MM.1S (cell line): ENCODE measurements around the gene CTNNA3.

ENCODE experiments used
- DNase-seq: peaks from one replicate; pipeline ENCODE4 v3.0.0-alpha.2; 2015
- H2AFZ ChIP-seq: fragments of 300-600 bp; sonication (generic); 2 replicates; pipeline ENCODE4 v1.6.0; 2016; ENCODE audit warnings: antibody characterized with exemption, low read length
- H3F3A ChIP-seq: fragments of 300-600 bp; sonication (generic); 2 replicates; pipeline ENCODE4 v1.6.1; 2016; ENCODE audit warnings: mild to moderate bottlenecking, antibody characterized with exemption, low read length, moderate library complexity, mixed read lengths; ENCODE audit not compliant: insufficient read depth
- H3K27ac ChIP-seq: fragments of 300-600 bp; sonication (generic); 2 replicates; pipeline ENCODE4 v1.5.1; 2016; ENCODE audit warnings: mild to moderate bottlenecking, low read length
- H3K27me3 ChIP-seq: fragments of 300-600 bp; sonication (generic); replicated peaks from 2 replicates; pipeline ENCODE4 v1.6.0; 2016; ENCODE audit warnings: low read length; ENCODE audit not compliant: insufficient read depth
- H3K36me3 ChIP-seq: fragments of 300-600 bp; sonication (generic); replicated peaks from 2 replicates; pipeline ENCODE4 v1.6.1; 2016; ENCODE audit warnings: mild to moderate bottlenecking, low read length, mixed read lengths; ENCODE audit not compliant: insufficient read depth
- H3K4me1 ChIP-seq: fragments of 300-600 bp; sonication (generic); 2 replicates; pipeline ENCODE4 v1.6.1; 2016; ENCODE audit warnings: low read length, mixed read lengths
- H3K4me2 ChIP-seq: fragments of 300-600 bp; sonication (generic); 2 replicates; pipeline ENCODE4 v1.6.0; 2016; ENCODE audit warnings: low read depth, low read length
- H3K4me3 ChIP-seq: fragments of 300-600 bp; sonication (generic); 2 replicates; pipeline ENCODE4 v1.5.1; 2016; ENCODE audit warnings: low read length, mixed read lengths
- H3K79me2 ChIP-seq: fragments of 300-600 bp; sonication (generic); 2 replicates; pipeline ENCODE4 v1.6.1; 2016; ENCODE audit warnings: mixed run types, low read length, mixed read lengths
- H3K9ac ChIP-seq: fragments of 300-600 bp; sonication (generic); 2 replicates; pipeline ENCODE4 v1.6.1; 2016; ENCODE audit warnings: low read length, mixed read lengths
- H3K9me2 ChIP-seq: fragments of 300-600 bp; sonication (generic); replicated peaks from 2 replicates; pipeline ENCODE4 v1.6.1; 2016; ENCODE audit warnings: mild to moderate bottlenecking, low read length, mixed read lengths; ENCODE audit not compliant: insufficient read depth
- H3K9me3 ChIP-seq: fragments of 300-600 bp; sonication (generic); replicated peaks from 2 replicates; pipeline ENCODE4 v1.6.1; 2016; ENCODE audit warnings: mild to moderate bottlenecking, low read length, mixed read lengths; ENCODE audit not compliant: insufficient read depth
- H4K20me1 ChIP-seq: fragments of 300-600 bp; sonication (generic); 2 replicates; pipeline ENCODE4 v1.6.1; 2016; ENCODE audit warnings: mild to moderate bottlenecking, low read length, moderate library complexity, mixed read lengths; ENCODE audit not compliant: insufficient read depth
- EZH2 ChIP-seq: fragments of 300-600 bp; sonication (generic); optimal IDR thresholded peaks from 2 replicates; pipeline ENCODE3; 2017; ENCODE audit warnings: low read depth, mild to moderate bottlenecking, antibody characterized with exemption, low read length, mixed read lengths
- EZH2phosphoT487 ChIP-seq: fragments of 300-600 bp; sonication (generic); IDR thresholded peaks from 2 replicates; pipeline ENCODE4 v1.6.1; 2018; ENCODE audit warnings: antibody characterized with exemption, low read length
- TF ChIP-seq, protein P1 (sequence below): fragments of 300-600 bp; sonication (generic); IDR thresholded peaks from 2 replicates; pipeline ENCODE4 v1.5.1; 2016; ENCODE audit warnings: antibody characterized with exemption, low read length, mixed read lengths

The CTNNA3 gene

DNA sequence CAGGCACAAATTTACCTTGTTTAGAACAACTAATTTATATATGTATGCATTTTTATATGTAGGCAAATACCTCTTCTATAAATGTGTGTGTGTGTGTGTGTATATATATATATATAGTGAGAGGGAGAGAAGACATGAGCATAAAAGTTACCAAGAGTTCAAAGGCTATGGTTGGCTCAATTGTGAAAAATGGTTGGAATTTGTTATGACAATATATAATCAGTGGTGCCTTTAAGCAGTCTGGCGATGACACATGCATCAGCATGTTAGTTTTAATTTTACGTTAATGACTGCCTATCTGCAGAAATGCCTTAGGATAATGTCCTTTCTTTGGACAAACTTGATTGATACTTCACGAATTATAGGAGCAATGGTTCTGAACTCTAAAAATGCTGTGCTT, 1750.9 kb downstream of the CTNNA3 start:
- H2AFZ ChIP-seq, result no peak overlapping the region
- no peaks in the 10 kb centered on the region for H3F3A ChIP-seq
- no peak overlapping the region for H3K27ac ChIP-seq
- no peak overlapping the region for H3K4me2 ChIP-seq
- no peak for DNase-seq
- H3K9ac ChIP-seq, result no peak overlapping the region
- H3K4me3 ChIP-seq, result no peak overlapping the region
- H3K9me2 ChIP-seq, result no peaks in the 10 kb centered on the region
- H3K9me3 ChIP-seq, result no peaks in the 10 kb centered on the region
- H3K79me2 ChIP-seq, result no peaks in the 10 kb centered on the region
- H4K20me1 ChIP-seq, result no peaks in the 10 kb centered on the region
- no peaks in the 10 kb centered on the region for H3K36me3 ChIP-seq
- no peaks in the 10 kb centered on the region for H3K4me1 ChIP-seq
- H3K27me3 ChIP-seq, result no peaks in the 10 kb centered on the region
- TF ChIP-seq EZH2phosphoT487 (no peak), EZH2 (no peak)
- TF ChIP-seq, protein P1, sequence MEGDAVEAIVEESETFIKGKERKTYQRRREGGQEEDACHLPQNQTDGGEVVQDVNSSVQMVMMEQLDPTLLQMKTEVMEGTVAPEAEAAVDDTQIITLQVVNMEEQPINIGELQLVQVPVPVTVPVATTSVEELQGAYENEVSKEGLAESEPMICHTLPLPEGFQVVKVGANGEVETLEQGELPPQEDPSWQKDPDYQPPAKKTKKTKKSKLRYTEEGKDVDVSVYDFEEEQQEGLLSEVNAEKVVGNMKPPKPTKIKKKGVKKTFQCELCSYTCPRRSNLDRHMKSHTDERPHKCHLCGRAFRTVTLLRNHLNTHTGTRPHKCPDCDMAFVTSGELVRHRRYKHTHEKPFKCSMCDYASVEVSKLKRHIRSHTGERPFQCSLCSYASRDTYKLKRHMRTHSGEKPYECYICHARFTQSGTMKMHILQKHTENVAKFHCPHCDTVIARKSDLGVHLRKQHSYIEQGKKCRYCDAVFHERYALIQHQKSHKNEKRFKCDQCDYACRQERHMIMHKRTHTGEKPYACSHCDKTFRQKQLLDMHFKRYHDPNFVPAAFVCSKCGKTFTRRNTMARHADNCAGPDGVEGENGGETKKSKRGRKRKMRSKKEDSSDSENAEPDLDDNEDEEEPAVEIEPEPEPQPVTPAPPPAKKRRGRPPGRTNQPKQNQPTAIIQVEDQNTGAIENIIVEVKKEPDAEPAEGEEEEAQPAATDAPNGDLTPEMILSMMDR, result no peak

DNA sequence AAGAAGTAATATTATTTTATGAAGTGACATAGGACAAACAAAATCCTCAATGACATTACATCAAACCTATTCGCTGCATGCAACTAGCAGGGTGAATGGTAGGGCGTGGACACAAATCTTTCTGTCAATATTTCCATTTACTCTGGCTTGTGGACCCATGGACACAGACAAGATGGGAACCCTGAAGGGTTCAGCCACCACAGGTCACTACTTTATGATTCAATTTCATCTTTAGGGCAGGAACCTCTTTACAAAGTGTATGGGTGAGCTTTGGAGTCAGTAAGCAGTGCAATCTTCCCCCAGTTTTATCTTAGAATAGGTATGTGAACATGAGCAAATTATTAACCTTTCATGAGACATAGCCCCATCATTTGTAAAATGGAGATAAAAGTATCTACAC, 1752.5 kb downstream of the CTNNA3 start:
- Histone ChIP-seq H3K9ac (no peak overlapping the region), H3K4me3 (no peak overlapping the region), H3K36me3 (no peaks in the 10 kb centered on the region), H3K79me2 (no peaks in the 10 kb centered on the region), H3K27me3 (no peaks in the 10 kb centered on the region), H2AFZ (no peak overlapping the region), H3F3A (no peaks in the 10 kb centered on the region), H3K4me2 (no peak overlapping the region), H4K20me1 (no peaks in the 10 kb centered on the region), H3K4me1 (no peaks in the 10 kb centered on the region), H3K9me3 (no peaks in the 10 kb centered on the region), H3K27ac (no peak overlapping the region), H3K9me2 (no peaks in the 10 kb centered on the region)
- TF ChIP-seq EZH2, result no peak
- no peak for TF ChIP-seq EZH2phosphoT487
- TF ChIP-seq, protein P1, result no peak
- DNase-seq, result no peak

DNA sequence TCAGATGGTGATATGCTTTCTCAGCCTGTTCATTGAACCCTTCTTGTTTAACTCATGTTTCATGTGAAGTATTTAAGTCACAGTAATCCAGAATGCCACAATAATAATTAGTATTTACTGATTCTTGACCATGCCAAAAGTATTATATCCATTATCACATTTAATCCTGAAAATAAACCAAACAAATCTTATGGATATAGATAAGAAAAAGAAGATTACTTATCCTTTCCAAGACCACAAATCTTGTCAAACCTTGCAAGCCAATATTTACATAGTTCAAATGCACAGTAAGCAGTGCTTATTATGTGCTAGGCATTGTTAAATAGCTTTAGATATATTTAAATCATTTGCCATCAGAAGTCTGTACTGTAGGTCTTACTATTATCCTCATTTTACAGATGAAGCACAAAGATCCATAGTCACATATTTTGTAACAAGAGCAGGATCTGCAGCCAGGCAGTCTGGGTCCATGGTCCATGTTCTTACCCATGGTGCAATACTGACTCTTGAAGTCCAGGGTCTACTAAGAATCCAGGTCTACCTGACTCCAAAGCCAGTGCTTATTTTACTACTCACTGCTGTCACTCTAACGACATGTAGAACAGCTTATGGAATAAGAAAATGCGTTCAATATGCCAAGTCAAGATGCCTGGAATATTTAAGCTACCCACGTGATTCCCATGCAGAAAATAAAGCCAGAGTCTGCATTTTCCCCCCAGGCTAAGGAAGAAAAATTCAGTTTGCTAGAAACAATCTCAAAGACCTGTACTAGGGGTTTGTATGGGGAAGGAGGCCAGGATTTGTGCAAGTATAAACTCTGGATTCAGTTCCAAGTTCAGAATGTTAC, 1755.0 kb downstream of the CTNNA3 start:
- DNase-seq, result no peak
- no peaks in the 10 kb centered on the region for H3K36me3 ChIP-seq
- H3K4me1 ChIP-seq, result no peaks in the 10 kb centered on the region
- no peak overlapping the region for H3K4me2 ChIP-seq
- no peaks in the 10 kb centered on the region for H3K27me3 ChIP-seq
- H2AFZ ChIP-seq, result no peak overlapping the region
- no peaks in the 10 kb centered on the region for H3K9me3 ChIP-seq
- no peaks in the 10 kb centered on the region for H3K79me2 ChIP-seq
- H3K9me2 ChIP-seq, result no peaks in the 10 kb centered on the region
- no peaks in the 10 kb centered on the region for H4K20me1 ChIP-seq
- TF ChIP-seq EZH2phosphoT487 (no peak), EZH2 (no peak)
- TF ChIP-seq, protein P1, result no peak
- no peak overlapping the region for H3K4me3 ChIP-seq
- H3F3A ChIP-seq, result no peaks in the 10 kb centered on the region
- H3K27ac ChIP-seq, result no peak overlapping the region
- no peak overlapping the region for H3K9ac ChIP-seq
